ENCODE measurements around the gene KCMF1.

The KCMF1 gene

GRCh38 chr2:84972207-84972783 lies 1.3 kb downstream of the KCMF1 start:
- no peak for TF ChIP-seq CTCF (IDR thresholded peaks at IDR 0.05)

GRCh38 chr2:84972932-84973331 lies 2.0 kb downstream of the KCMF1 start:
- TF ChIP-seq CTCF (IDR thresholded peaks at IDR 0.05), result no peak

- no peak for TF ChIP-seq CTCF (IDR thresholded peaks at IDR 0.05)
Measured at GRCh38 chr2:84980263-84980983, 9.5 kb downstream of the KCMF1 start.

DNA sequence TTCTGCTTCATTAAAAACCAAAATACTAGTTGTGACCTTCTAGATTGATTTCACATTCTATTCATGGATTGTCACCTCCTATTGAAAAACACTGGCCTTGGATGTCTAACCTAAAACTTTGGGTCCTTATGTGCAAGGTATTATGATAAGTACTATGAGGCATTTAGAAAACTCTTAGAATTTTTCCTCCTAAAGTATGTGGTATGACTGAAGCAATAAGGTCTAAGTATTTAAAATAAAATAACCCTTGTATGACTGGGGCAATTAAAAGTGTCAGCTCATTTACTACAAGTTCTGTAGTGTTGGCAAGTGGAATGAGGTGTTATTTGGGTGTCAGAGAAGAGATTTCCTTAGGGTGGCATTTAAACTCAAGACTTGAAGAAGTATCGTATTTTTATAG lies 15.1 kb downstream of the KCMF1 start:
- TF ChIP-seq CTCF (IDR thresholded peaks at IDR 0.05), result no peak

- TF ChIP-seq CTCF (IDR thresholded peaks at IDR 0.05), result no peak
Measured at GRCh38 chr2:84989422-84989821, 18.5 kb downstream of the KCMF1 start.

- no peak for TF ChIP-seq CTCF (IDR thresholded peaks at IDR 0.05)
Measured at GRCh38 chr2:84989927-84990326, 19.0 kb downstream of the KCMF1 start.

GRCh38 chr2:84991404-84992160 lies 20.6 kb downstream of the KCMF1 start:
- TF ChIP-seq CTCF (IDR thresholded peaks at IDR 0.05), result no peak

Measured in LNCAP (cell line).